GM12873 (cell line): Measurements from ENCODE around the gene HORMAD2.

Experiments used
- TF ChIP-seq, protein P1 (sequence below): IDR thresholded peaks from 2 replicates; pipeline ENCODE4 v1.5.1; 2012; ENCODE audit warnings: low read depth, mild to moderate bottlenecking, moderate library complexity, low read length, control low read depth; ENCODE audit not compliant: insufficient read depth; ENCODE audit errors: missing control alignments

HORMAD2 gene

GRCh38 chr22:30129636-30130035 lies 49.4 kb downstream of the HORMAD2 start:
- TF ChIP-seq, protein P1, sequence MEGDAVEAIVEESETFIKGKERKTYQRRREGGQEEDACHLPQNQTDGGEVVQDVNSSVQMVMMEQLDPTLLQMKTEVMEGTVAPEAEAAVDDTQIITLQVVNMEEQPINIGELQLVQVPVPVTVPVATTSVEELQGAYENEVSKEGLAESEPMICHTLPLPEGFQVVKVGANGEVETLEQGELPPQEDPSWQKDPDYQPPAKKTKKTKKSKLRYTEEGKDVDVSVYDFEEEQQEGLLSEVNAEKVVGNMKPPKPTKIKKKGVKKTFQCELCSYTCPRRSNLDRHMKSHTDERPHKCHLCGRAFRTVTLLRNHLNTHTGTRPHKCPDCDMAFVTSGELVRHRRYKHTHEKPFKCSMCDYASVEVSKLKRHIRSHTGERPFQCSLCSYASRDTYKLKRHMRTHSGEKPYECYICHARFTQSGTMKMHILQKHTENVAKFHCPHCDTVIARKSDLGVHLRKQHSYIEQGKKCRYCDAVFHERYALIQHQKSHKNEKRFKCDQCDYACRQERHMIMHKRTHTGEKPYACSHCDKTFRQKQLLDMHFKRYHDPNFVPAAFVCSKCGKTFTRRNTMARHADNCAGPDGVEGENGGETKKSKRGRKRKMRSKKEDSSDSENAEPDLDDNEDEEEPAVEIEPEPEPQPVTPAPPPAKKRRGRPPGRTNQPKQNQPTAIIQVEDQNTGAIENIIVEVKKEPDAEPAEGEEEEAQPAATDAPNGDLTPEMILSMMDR, result no peak

DNA sequence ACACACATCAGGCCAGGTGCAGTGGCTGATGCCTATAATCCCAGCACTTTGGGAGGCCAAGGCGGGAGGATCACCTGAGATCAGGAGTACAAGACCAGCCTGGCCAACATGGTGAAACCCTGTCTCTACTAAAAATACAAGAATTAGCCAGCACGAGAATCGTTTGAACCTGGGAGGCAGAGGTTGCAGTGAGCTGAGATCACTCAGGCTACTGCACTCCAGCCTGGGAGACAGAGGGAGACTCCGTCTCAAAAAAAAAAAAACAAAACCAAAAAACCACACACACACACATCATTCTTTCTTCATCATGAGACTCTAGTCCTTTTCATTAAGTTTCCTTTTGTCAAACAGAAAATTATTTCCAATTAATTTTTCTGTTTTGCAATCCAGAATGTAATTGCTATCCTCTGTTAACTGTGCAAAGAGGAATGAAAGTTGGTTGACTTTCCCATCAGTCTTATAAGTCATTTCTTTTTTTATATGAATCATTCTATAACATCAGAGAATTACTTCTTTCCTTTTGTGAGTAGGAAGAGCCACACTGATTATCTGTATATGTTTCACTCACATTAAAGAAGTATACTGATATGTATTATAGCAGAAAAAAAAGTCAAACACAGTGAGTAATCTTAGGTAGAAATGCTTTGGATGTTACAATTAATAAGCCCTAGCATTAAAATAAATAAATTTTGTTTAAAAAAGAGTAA lies 52.2 kb downstream of the HORMAD2 start:
- TF ChIP-seq, protein P1, result no peak

DNA sequence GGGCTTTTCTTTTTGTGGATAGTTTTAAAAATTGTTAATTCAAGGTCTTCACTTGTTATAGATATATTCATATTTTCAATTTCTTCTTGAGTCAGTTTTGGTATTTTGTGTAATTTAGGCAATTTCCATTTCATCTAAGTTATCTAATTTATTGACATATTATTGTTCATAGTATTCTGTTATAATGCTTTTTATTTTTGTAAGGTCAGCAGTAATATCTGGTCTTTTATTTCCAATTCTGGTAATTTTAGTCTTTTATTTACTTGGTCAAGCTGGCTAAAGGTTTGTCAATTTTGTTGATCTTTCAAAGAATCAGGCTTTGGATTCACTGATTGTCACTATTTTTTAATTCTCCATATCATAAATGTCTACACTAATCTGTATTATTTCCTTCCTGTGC lies 60.1 kb downstream of the HORMAD2 start:
- TF ChIP-seq, protein P1, result no peak

DNA sequence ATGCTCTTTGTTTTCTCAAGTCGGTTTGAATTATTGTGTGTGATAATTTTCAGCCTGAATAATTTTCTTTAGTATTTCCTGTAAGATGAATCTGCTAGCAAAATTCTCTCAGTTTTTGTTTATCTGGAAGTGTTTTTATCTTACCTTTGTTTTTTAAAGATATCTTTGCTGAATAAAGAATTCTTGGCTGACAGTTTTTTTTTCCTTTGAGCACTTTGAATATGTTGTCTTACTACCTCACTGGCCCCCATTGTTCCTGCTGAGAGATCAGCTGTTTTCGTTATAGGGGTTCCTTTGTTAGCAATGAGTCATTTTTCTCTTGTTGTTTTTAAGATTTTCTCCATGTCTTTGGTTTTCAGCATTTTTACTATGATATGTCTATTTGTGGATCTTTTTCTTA lies 63.0 kb downstream of the HORMAD2 start:
- TF ChIP-seq, protein P1, result no peak

DNA sequence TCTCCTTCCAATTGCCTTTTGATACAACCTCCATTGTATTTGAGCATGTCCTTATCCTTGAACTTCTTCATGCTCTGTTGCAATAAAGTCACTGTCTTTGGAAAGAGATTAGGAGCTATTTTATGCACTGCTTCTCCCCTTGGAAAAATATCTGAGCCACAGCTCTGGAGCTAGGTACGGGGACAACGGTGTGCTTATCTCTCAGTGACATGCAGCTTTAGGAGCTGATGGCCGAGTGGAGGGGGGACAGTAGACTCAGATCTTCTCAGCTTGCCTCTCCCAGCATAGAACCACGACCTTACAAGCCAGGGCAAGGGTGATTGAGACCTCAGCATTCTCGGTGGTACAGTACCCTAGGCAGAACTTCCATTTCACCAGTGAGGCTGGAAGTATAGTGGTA lies 64.1 kb downstream of the HORMAD2 start:
- TF ChIP-seq, protein P1, result no peak

GRCh38 chr22:30150212-30150611 lies 69.9 kb downstream of the HORMAD2 start:
- TF ChIP-seq, protein P1, result no peak

- TF ChIP-seq, protein P1, result no peak
These were observed 78.0 kb downstream of the HORMAD2 start for GRCh38 chr22:30158277-30158676.
